NCI-H510A (cell line): Measurements from ENCODE around the gene URB1.
"Not testable (repeated sequence)": the region's sequence is repeated elsewhere in the genome, so short reads cannot be mapped to it uniquely, and the experiment has no call there.

Experiments used
- DNase-seq: peaks from one replicate; lab custom pipeline; 2025; lab: John Stamatoyannopoulos, UW

URB1 gene

GRCh38 chr21:32412162-32413014, 19.6 kb upstream of the URB1 start, which contains the start of gene EVA1C:
Gene EVA1C, plus strand, starts transcription at chr21:32412706. Its CDS starts 148 bp downstream, at chr21:32412854.
- DNase-seq = no peak

DNA sequence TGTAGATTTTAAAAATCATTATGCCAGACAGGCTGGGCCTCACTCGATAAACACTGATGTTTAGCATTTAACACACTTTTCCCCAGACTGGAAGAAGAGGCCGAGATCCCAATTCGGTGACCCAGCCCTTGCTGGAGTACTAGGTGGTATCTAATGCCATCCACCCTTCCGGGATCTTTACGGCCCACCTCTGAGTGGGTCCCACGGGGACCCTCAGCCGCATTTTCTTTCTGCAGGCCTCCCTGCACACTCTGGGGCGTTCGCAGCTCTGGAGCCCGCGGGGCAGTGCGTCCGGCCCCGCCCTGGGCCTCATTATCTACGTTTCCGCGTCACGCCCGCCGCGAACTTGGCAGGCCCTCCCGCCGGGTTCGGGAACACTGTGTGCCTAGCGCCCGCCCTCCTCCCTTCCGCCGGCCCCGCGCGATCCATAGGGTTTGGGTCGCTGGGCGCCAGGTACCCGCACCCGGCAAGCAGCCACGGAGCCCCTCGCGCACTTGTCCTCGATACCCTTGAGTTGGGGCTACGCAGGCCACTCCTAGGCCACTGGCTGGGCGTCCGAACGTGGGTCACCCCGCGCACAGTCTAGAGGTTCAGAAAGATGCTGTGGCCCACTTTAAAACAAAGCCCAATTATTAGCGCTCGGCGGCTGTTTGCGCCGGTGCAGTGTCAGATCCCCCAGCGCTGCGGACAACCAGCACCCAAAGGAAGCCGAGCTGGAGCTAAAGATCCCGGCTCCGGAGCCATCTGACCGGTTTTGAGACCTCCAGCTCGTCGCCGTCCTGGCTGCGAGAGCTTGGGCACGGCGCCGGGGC, 18.7 kb upstream of the URB1 start:
- DNase-seq = peak; percentile 26

- no peak for DNase-seq
Observed at GRCh38 chr21:32410916-32411315, 18.1 kb upstream of the URB1 start.

DNA sequence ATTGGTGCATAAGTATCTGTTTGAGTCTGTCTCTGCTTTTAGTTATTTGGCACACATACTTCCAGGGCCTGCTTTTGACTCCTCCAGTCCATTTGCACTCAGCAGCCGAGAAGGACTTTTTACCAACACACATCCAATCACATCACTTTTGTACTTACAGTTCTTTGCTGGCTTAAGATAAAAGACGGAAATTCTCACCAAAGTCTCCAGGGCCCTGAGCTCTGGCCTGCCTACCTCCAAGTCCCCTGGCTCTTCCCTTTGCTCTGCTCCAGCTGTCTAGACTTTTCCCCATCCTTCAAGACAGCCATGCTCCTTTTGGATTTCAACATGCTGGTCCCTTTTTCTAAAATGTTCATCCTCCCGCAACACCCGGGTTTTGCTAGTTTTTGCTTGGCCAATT, 17.5 kb upstream of the URB1 start:
- no peak for DNase-seq

GRCh38 chr21:32406405-32406804, 13.6 kb upstream of the URB1 start:
- DNase-seq = no peak

DNA sequence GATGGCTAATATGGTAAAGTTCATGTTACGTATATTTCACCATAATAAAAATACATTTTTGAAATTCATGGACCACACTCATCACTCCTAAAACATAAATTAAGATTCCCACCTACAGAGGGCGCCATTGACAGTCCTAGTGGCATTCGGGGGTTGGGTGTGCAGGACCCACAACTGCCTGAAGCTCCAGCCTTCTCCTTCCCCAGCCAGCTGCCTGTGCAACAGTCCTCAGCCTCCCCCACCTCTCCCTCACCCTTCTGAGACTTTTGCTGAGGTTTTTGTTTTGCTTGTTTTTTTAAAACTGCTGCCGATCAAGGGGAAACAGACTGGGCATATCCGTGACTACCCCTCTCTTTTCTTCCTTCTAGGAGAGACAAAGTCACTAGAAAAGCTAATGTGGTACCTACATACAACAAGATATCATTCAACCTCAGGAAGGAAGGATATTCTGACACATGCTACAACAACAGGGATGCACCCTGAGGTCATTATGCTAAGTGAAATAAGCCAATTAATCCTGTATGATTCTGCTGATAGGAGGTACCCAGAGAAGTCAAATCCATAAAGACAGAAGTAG, 10.5 kb upstream of the URB1 start:
- no peak for DNase-seq

GRCh38 chr21:32393677-32394001, 827 bp upstream of the URB1 start:
- DNase-seq = no peak

DNA sequence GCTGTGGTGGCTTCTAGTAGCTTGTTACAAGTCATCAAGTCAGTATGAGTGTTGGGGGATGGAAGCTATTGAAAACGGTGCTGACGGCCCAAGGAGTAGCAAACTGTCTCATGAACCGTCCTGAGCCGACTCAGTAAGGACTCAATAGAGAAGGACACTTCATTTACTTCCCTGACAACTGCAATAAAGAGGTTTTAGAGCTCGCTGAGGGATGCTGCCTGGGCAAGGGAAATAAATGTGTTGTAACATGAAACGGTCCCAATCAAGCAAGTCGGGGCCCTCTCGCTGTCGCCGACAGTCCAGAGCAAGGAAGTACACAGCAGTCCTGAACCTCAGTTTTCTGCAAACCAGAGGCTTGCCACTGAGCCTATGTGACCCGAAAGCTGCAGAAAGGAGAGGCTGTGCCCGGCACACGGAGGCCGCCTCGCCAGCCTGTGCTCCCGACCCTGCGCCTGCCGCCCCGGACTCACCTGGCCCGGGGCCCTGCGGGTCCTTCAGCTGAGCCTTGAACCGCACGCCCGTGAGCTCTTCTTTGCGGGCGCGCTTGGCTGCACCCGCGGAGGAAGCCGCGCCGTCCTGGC, 423 bp downstream of the URB1 start:
- DNase-seq = no peak

DNA sequence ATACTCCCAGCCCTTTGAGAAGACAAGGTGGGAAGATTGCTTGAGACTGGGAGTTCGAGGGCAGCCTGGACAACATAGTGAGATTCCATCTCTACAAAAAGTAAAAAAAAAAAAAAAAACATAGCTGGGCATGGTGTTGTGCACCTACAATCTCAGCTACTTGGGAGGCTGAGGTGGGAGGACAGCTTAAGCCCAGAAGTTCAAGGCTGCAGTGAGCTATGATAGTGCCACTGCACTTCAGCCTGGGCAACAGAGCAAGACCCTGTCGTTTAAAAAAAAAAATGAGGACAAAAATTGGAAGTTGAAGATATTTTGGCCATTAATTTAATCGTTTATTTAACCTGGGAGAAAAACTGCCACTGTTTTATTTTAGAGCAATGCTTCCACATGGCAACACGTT, 1.1 kb downstream of the URB1 start:
- DNase-seq = no peak

DNA sequence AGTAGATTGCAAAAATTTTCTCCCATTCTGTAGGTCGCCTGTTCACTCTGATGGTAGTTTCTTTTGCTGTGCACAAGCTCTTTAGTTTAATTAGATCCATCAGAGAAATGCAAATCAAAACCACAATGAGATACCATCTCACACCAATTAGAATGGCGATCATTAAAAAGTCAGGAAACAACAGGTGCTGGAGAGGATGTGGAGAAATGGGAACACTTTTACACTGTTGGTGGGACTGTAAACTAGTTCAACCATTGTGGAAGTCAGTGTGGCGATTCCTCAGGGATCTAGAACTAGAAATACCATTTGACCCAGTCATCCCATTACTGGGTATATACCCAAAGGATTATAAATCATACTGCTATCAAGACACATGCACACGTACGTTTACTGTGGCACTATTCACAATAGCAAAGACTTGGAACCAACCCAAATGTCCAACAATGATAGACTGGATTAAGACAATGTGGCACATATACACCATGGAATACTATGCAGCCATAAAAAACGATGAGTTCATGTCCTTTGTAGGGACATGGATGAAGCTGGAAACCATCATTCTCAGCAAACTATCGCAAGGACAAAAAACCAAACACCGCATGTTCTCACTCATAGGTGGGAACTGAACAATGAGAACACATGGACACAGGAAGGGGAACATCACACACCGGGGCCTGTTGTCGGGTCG, 2.1 kb downstream of the URB1 start:
- not testable (repeated sequence) for DNase-seq

DNA sequence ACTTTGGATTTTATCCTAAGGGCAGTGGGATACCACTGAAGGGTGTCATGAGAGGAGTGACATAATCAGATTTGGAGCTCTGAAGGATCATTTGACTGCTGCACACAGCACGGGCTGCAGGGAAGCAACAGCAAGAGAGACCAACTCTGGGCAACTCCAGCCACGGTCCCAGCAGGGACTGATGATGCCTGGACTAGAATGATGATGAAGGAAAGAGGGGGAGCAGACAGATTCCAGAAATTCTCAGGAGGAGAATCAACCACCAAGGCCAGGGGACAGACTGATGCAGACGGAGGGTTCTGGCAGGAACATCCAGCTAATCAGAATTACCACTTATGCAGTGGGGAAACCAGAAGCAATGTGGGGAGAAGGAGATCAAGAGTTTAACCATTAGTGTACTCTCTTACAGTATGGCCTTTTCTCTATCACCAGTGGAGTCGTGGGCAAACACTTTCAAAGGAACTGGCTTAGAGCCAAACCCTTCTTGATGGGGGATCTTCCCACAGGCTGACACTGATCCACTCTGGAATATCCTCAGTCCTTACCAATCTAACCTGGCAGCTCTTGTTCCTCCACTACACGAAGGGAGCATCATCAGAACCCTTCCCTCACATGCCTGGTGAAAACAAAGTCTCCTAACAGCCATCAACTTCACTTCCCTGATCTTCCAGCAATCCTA, 3.3 kb downstream of the URB1 start:
- no peak for DNase-seq

GRCh38 chr21:32388306-32388705, 4.5 kb downstream of the URB1 start:
- no peak for DNase-seq

- DNase-seq = no peak
Observed at GRCh38 chr21:32387151-32387550, 5.7 kb downstream of the URB1 start.

DNA sequence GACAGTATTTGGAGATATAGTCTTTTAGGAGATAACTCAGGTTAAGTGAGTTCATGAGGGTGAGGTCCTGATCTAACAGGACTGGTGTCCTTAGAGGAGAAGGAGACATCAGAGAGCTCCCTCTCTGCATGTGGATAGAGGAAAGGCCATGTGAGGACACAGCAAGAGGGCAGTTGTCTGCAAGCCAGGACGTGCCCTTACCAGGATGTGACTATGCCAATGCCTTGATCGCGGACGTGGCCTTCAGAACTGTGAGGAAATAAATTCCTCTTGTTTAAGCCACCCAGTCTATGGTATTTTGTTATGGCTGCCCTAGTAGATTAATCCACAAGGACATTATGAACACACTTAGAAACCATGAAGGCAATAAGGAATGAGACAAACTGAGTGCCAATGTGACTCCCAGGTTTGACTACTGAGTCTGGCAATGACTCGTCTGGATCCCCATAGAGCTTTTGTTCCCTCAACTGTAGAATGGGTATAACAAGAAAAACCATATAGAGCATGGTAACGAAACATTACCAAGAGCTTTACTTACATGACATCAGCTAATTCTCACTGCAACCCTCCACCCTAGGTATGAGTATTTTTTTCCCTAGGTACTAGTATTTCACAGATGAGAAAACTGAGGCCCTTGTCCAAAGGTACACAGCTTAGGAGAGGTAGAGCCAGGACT, 6.5 kb downstream of the URB1 start:
- no peak for DNase-seq

DNA sequence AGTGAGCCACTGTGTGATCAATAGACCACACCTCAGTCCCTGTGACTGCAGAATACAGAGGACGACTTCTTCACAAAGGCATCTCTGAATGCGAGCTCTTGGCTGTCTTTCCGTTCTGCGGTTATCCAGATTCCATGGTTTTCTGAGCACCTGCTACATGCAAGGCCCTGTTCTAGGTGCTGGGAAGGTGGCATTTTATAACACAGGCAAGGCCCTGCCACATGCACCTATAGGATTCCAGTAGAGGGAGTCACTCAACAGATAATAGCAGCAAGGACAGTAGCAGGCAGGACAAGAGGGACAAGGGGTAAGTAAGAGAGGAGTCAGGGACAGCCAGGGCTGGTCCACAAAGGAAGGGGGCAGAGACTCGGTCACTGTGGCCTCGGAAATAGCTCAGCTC, 9.0 kb downstream of the URB1 start:
- DNase-seq = no peak

GRCh38 chr21:32382108-32382644, 10.6 kb downstream of the URB1 start:
- DNase-seq = no peak

DNA sequence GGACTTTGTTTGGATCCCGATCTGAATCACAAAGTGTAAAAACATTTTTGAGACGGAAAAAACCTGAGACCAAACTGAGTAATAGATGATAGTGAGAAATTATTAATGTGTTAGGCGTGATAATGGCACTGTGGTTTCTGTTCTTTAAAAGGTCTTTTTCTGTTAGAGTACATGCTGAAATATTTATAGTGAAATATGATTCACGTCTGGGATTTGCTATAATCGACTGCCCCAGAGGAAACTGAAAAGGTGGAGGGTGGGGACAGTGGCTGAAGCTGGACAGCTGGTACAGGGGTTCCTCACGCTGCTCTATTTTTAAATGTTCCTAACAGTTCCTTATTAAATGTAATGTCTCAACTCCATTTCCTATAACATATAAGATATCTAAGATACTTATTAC, 11.2 kb downstream of the URB1 start:
- DNase-seq = no peak

DNA sequence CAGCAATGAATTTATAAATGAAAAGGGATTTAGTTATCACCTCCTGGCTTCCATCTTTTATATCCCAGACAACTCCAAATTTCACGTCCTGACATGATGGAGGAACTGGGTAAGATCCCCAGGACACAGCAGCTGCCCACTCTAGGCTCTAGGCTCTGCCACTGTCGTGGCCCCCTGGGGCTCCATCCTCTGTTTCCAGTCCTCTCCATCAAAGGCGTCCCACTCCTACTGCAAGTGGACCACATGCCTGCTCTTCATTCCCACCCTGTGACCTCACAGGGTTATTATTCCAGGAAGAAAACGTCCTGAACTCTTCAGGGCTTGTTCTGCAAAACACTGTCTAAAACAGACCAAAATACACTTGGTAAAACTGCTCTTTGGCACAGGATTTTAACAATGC, 11.9 kb downstream of the URB1 start:
- no peak for DNase-seq

DNA sequence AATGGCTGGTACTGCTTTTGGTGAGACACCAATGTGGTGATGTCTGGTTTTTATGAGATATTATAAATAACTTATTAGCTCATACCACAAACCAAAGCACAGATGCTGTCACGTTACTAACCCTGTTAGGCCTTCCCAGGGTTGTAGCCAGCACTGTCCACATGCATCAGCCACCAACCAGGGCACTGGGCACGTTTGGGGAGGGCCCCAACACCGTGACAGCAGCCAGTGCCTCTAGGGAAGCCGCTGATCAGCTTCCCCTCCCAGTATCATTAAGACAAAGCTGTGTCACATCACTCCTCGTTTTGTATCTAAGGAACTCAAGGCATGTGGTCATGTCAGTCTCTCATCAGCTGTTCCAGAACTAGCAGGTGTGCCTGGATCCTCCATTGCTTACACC, 13.9 kb downstream of the URB1 start:
- DNase-seq = no peak

- DNase-seq = no peak
Observed at GRCh38 chr21:32377991-32378390, 14.8 kb downstream of the URB1 start.

DNA sequence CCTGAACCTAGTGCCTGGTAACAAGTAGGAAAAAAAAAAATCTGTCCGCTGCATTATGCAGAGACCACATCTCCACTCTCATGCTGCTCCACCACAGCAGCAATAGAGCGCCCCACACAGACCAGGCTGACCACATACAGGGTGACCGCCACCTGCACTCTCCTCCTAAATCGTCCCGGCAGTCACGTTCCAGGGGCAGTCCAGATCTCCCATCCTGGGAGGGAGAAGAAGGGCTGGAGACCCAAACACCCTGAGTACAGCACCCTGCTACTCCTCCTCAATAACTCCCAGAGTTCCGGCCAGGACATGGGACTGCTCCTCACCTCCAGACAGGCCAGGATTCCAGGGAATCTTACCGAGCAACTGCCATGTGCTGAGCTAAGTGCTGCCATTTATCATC, 15.3 kb downstream of the URB1 start:
- no peak for DNase-seq
